OCI-LY3 (cell line): Measurements from ENCODE around the gene USP32.

Experiments
- EZH2phosphoT487 ChIP-seq: fragments of 200-600 bp; shearing (Covaris generic); IDR thresholded peaks from 2 replicates; pipeline ENCODE4 v1.6.1; 2018; ENCODE audit warnings: antibody characterized with exemption, mixed run types, low read depth
- TF ChIP-seq, protein P1 (sequence below): fragments of 200-600, 300-600 bp; sonication (generic); IDR thresholded peaks from 2 replicates; pipeline ENCODE4 v1.5.1; 2014; ENCODE audit warnings: antibody characterized with exemption, low read length, low read depth

DNA sequence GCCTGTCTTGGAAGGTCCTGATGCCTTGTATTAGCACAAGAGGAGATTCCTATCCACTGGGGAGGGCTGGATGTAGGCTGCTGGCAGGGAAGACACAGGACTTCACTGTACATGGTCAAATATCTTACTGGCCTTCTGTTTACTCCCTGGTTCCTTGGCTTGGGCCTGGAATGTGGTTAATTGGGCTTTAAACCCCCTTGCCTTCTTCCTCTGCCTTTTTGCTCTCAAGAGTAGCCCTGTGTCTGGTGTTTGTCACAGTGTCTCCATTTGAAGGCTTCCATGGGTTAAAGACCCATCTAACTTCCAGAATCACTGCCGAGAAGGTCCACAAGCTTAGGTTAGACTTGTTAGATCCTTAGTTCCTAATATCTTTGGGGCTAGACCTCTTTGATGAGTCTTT is 23.2 kb upstream of the USP32 start:
- TF ChIP-seq, protein P1, sequence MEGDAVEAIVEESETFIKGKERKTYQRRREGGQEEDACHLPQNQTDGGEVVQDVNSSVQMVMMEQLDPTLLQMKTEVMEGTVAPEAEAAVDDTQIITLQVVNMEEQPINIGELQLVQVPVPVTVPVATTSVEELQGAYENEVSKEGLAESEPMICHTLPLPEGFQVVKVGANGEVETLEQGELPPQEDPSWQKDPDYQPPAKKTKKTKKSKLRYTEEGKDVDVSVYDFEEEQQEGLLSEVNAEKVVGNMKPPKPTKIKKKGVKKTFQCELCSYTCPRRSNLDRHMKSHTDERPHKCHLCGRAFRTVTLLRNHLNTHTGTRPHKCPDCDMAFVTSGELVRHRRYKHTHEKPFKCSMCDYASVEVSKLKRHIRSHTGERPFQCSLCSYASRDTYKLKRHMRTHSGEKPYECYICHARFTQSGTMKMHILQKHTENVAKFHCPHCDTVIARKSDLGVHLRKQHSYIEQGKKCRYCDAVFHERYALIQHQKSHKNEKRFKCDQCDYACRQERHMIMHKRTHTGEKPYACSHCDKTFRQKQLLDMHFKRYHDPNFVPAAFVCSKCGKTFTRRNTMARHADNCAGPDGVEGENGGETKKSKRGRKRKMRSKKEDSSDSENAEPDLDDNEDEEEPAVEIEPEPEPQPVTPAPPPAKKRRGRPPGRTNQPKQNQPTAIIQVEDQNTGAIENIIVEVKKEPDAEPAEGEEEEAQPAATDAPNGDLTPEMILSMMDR: no peak
- no peak for TF ChIP-seq EZH2phosphoT487
